Measurements from ENCODE around the gene WBP2NL. TPM values are rescaled to one million over a fixed set of nuclear protein-coding genes. Genes with fewer than 3 reads are reported as not detected.

The WBP2NL gene
- total RNA-seq, 1 experiment from 2014 or later, result 1.0 TPM

DNA sequence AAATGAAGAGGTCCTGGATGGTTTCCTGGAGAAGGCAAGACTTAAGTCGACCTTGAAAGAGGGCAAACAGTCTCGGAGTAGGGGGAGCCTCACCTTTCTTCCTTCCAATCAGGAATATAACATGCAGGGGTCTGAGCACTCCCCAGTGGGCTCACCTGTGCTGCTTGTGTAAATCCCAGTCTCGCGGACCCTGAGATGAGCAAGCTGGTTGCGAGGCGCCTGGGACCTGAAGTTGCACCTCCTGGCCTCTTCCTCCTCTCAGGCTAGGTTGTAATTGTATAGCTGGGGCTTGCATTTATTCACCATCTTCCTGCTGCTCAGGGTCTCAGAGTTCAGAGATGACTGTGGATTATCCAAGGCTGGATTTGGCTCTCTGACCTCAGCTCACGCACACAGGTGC, 7.5 kb upstream of the WBP2NL start:
- H3K4me1 ChIP-seq, result no peaks in the 10 kb centered on the region
- no peaks in the 10 kb centered on the region for H3K9me3 ChIP-seq
- no peaks in the 10 kb centered on the region for H3K36me3 ChIP-seq (ENCODE audit: control insufficient read depth, insufficient read depth, low read length)
- CTCF ChIA-PET, result no interaction called here
- no peak overlapping the region for H3K4me3 ChIP-seq (ENCODE audit: low read depth, low read length)
- POLR2A ChIA-PET, result no interaction called here
- no peak for TF ChIP-seq CTCF (IDR thresholded peaks at IDR 0.05; ENCODE audit: insufficient read depth in 1 of 2, low read depth in 1 of 2, low read length in 1 of 2, severe bottlenecking in 1 of 2, unreplicated experiment in 1 of 2)
- no peak for DNase-seq
- Mint-ChIP-seq H3K36me3 (ENCODE audit: insufficient read depth, unreplicated experiment) (no peaks in the 10 kb centered on the region), H3K4me3 (ENCODE audit: unreplicated experiment) (no peak overlapping the region), H3K4me1 (ENCODE audit: low read depth, unreplicated experiment) (no peaks in the 10 kb centered on the region), H3K27me3 (ENCODE audit: insufficient read depth, unreplicated experiment) (no peaks in the 10 kb centered on the region), H3K27ac (ENCODE audit: unreplicated experiment) (no peak overlapping the region), H3K9me3 (ENCODE audit: unreplicated experiment) (no peaks in the 10 kb centered on the region)
- BruUV-seq (replicated peaks), result no TSS peak
- no peaks in the 10 kb centered on the region for H3K27me3 ChIP-seq (replicated peaks; ENCODE audit: control insufficient read depth, insufficient read depth, low read length)
- intact Hi-C loops (cut with micrococcal nuclease; ENCODE audit: unreplicated experiment), result no loop called here

DNA sequence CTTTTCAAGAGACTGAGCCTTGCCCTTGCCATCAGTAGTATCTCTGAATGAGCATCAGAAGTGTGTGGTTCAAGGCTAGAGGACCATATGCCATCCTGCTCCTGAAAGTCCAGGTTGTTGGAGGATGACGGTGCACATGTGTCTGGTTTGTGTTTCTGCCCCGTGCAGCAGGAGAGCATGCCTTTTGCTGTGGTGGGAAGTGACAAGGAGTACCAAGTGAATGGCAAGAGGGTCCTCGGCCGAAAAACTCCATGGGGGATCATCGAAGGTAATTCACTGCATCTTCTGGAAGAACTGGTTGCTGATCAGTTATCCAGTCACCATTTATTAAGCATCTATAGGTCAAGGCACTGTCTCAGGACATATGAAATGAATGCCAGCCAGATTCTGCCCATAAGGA, 6.1 kb upstream of the WBP2NL start:
- no peak overlapping the region for H3K27ac Mint-ChIP-seq (ENCODE audit: unreplicated experiment)
- H3K27me3 ChIP-seq (replicated peaks; ENCODE audit: control insufficient read depth, insufficient read depth, low read length), result no peaks in the 10 kb centered on the region
- peaks cover 4% of the 10 kb centered on the region for H3K27me3 Mint-ChIP-seq (ENCODE audit: insufficient read depth, unreplicated experiment)
- no peak for TF ChIP-seq CTCF (IDR thresholded peaks at IDR 0.05; ENCODE audit: insufficient read depth in 1 of 2, low read depth in 1 of 2, low read length in 1 of 2, severe bottlenecking in 1 of 2, unreplicated experiment in 1 of 2)
- intact Hi-C loops (cut with micrococcal nuclease; ENCODE audit: unreplicated experiment), result no loop called here
- no peaks in the 10 kb centered on the region; the same call in 1 of the 2 replicates for H3K4me1 ChIP-seq
- no peak overlapping the region for H3K4me3 ChIP-seq (ENCODE audit: low read depth, low read length)
- no peaks in the 10 kb centered on the region for H3K4me1 Mint-ChIP-seq (ENCODE audit: low read depth, unreplicated experiment)
- ChIA-PET POLR2A (no interaction called here), CTCF (no interaction called here)
- H3K36me3 Mint-ChIP-seq (ENCODE audit: insufficient read depth, unreplicated experiment), result no peaks in the 10 kb centered on the region
- no peaks in the 10 kb centered on the region for H3K9me3 ChIP-seq
- no peak for DNase-seq
- no peaks in the 10 kb centered on the region for H3K36me3 ChIP-seq (ENCODE audit: control insufficient read depth, insufficient read depth, low read length)
- no peaks in the 10 kb centered on the region for H3K9me3 Mint-ChIP-seq (ENCODE audit: unreplicated experiment)
- H3K4me3 Mint-ChIP-seq (ENCODE audit: unreplicated experiment), result no peak overlapping the region
- BruUV-seq (replicated peaks), result no TSS peak

DNA sequence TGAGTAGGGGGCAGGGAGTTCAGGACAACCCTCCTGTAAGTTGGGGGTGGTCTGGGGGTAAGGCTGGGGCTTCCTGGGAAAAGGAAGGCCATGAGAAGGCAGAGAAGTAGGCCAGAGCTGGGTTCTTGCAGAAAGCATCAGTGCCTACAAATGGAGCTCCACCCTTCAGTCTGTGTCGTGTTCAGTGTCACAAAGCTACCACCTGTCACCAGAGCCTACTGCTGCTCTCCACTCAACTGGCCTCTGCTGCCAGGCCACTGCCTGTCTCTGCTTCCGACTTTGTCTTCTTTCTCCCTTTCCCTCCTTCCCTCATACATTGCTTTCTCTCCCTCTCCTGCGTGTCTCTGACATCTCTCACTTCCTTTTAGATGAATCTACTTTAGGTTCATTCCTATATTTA, 3.4 kb upstream of the WBP2NL start:
- no peak for DNase-seq
- POLR2A ChIA-PET, result no interaction called here
- H3K4me1 Mint-ChIP-seq (ENCODE audit: low read depth, unreplicated experiment), result no peaks in the 10 kb centered on the region
- Histone ChIP-seq H3K4me3 (ENCODE audit: low read depth, low read length) (no peak overlapping the region), H3K9me3 (no peaks in the 10 kb centered on the region), H3K36me3 (ENCODE audit: control insufficient read depth, insufficient read depth, low read length) (no peaks in the 10 kb centered on the region), H3K4me1 (peaks cover 5% of the 10 kb centered on the region), H3K27me3 (replicated peaks; ENCODE audit: control insufficient read depth, insufficient read depth, low read length) (no peaks in the 10 kb centered on the region)
- peaks cover 9% of the 10 kb centered on the region for H3K36me3 Mint-ChIP-seq (ENCODE audit: insufficient read depth, unreplicated experiment)
- TF ChIP-seq CTCF (IDR thresholded peaks at IDR 0.05; ENCODE audit: insufficient read depth in 1 of 2, low read depth in 1 of 2, low read length in 1 of 2, severe bottlenecking in 1 of 2, unreplicated experiment in 1 of 2), result no peak
- no peak overlapping the region for H3K27ac Mint-ChIP-seq (ENCODE audit: unreplicated experiment)
- H3K27me3 Mint-ChIP-seq (ENCODE audit: insufficient read depth, unreplicated experiment), result peaks cover 4% of the 10 kb centered on the region
- H3K9me3 Mint-ChIP-seq (ENCODE audit: unreplicated experiment), result no peaks in the 10 kb centered on the region
- CTCF ChIA-PET, result no interaction called here
- intact Hi-C loops (cut with micrococcal nuclease; ENCODE audit: unreplicated experiment), result no loop called here
- no TSS peak for BruUV-seq (replicated peaks)
- no peak overlapping the region for H3K4me3 Mint-ChIP-seq (ENCODE audit: unreplicated experiment)

Measured in Caco-2 (cell line).